Esophagus squamous epithelium (tissue), 5 donors: Measurements from ENCODE around the gene LPAR1. TPM values are rescaled to one million over a fixed set of nuclear protein-coding genes. Genes with fewer than 3 reads are reported as not detected.
"Not testable (repeated sequence)": the region's sequence is repeated elsewhere in the genome, so short reads cannot be mapped to it uniquely, and the experiment has no call there.

Experiments used
- DNase-seq: peaks from one replicate; lab custom pipeline; 2025; lab: John Stamatoyannopoulos, UW
- H3K27ac ChIP-seq, 4 donors: fragments of 200-600 bp; sonication (generic); one replicate each; pipeline ENCODE4 v1.5.1; 2016 to 2019; ENCODE audit warnings: mild to moderate bottlenecking in 1 of 4
- H3K27me3 ChIP-seq, 4 donors: fragments of 200-600 bp; sonication (generic); 1 replicate in 3 of 4; 2 replicates in 1 of 4; pipeline versions ENCODE4 v1.5.1 to v1.6.0; 2017 to 2021; ENCODE audit warnings: antibody characterized with exemption in 1 of 4
- H3K36me3 ChIP-seq, 3 donors: fragments of 200-600 bp; sonication (generic); one replicate each; pipeline ENCODE4 v1.5.1; 2016 to 2019
- H3K4me1 ChIP-seq, 3 donors: fragments of 200-600 bp; sonication (generic); one replicate each; pipeline ENCODE4 v1.5.1; 2017 to 2019
- H3K4me3 ChIP-seq, 4 donors: fragments of 200-600 bp; sonication (generic); 1 replicate in 3 of 4; 2 replicates in 1 of 4; pipeline ENCODE4 v1.5.1; 2016 to 2019; ENCODE audit warnings: mild to moderate bottlenecking in 2 of 4, moderate library complexity in 1 of 4
- H3K9me3 ChIP-seq, 3 donors: fragments of 200-600 bp; sonication (generic); one replicate each; pipeline ENCODE4 v1.5.1; 2016 to 2019
- CTCF ChIP-seq, 6 experiments: fragments of 450-650 bp in 4 of 6; fragments of 200-600 bp in 2 of 6; sonication (generic) in 2 of 6; IDR thresholded peaks; one replicate each; pipeline ENCODE4 v1.5.1; 2016 to 2019; ENCODE audit warnings: antibody characterized with exemption in 6 of 6, mild to moderate bottlenecking in 4 of 6, moderate library complexity in 4 of 6
- POLR2A ChIP-seq, 4 donors: fragments of 450-650 bp; IDR thresholded peaks; one replicate each; pipeline ENCODE4 v1.6.1; 2017; ENCODE audit warnings: antibody characterized with exemption in 4 of 4, mild to moderate bottlenecking in 4 of 4, moderate library complexity in 3 of 4
- WGBS, 2 donors: methylation state at CpG; one replicate each; pipeline ENCODE4 v1.1.5; 2018; 5-methylcytosine and 5-hydroxymethylcytosine counted together
- intact Hi-C: fragments of 100-400 bp; cut with DNase I; formaldehyde crosslinking; loops from one replicate; pipeline ENCODE4 v1.15.0; 2022
- total RNA-seq, 4 donors: library from RNA; depleted of rRNA; stranded (reverse); fragments of >200 nt; gene quantifications; one replicate each; pipeline ENCODE4 v1.1.0, GENCODE V29; 2016
- donor health status: DM: yes; HTN: yes; CAD: no.

Gene LPAR1
- total RNA-seq, 4 donors from 2014 or later: 6.3 to 59.5 (median 14.1) TPM

- TF ChIP-seq CTCF (IDR thresholded peaks at IDR 0.05) (no peak), POLR2A (IDR thresholded peaks at IDR 0.05) (no peak)
- Histone ChIP-seq H3K36me3 (no peaks in the 10 kb centered on the region), H3K27me3 (no peaks in the 10 kb centered on the region), H3K4me1 (no peaks in the 10 kb centered on the region), H3K9me3 (no peaks in the 10 kb centered on the region), H3K4me3 (no peak overlapping the region), H3K27ac (no peak overlapping the region)
- 61 to 80% methylated on average over 1 of the region's 1 CpG for WGBS, 2 donors
- intact Hi-C loops: no loop called here
- no peak for DNase-seq
These were observed 202.4 kb downstream of the LPAR1 start for GRCh38 chr9:110835859-110836271.

GRCh38 chr9:110835404-110835803 lies 202.9 kb downstream of the LPAR1 start:
- Histone ChIP-seq H3K4me3 (no peak overlapping the region), H3K4me1 (no peaks in the 10 kb centered on the region), H3K27ac (no peak overlapping the region), H3K27me3 (no peaks in the 10 kb centered on the region), H3K36me3 (no peaks in the 10 kb centered on the region), H3K9me3 (no peaks in the 10 kb centered on the region)
- TF ChIP-seq CTCF (IDR thresholded peaks at IDR 0.05) (no peak), POLR2A (IDR thresholded peaks at IDR 0.05) (no peak)
- DNase-seq: no peak
- 54 to 57% methylated on average over 3 of the region's 3 CpGs for WGBS, 2 donors
- intact Hi-C loops: no loop called here

- Histone ChIP-seq H3K27ac (no peak overlapping the region), H3K27me3 (no peaks in the 10 kb centered on the region), H3K4me1 (no peaks in the 10 kb centered on the region), H3K9me3 (no peaks in the 10 kb centered on the region), H3K4me3 (no peak overlapping the region), H3K36me3 (no peaks in the 10 kb centered on the region)
- WGBS, 2 donors: 54 to 57% methylated on average over 3 of the region's 3 CpGs
- no peak for TF ChIP-seq POLR2A (IDR thresholded peaks at IDR 0.05)
- no peak for TF ChIP-seq CTCF (IDR thresholded peaks at IDR 0.05)
- DNase-seq: no peak
- intact Hi-C loops: no loop called here
These were observed 205.3 kb downstream of the LPAR1 start for GRCh38 chr9:110832926-110833325.

- TF ChIP-seq CTCF (IDR thresholded peaks at IDR 0.05) (no peak), POLR2A (IDR thresholded peaks at IDR 0.05) (no peak)
- H3K4me1 ChIP-seq: no peaks in the 10 kb centered on the region
- intact Hi-C loops: no loop called here
- WGBS, 2 donors: 80 to 94% methylated on average over 2 to 14 of the region's 21 CpGs
- no peaks in the 10 kb centered on the region for H3K36me3 ChIP-seq
- DNase-seq: no peak
- no peaks in the 10 kb centered on the region for H3K27me3 ChIP-seq
- H3K27ac ChIP-seq: no peak overlapping the region
- H3K9me3 ChIP-seq: no peaks in the 10 kb centered on the region
- no peak overlapping the region for H3K4me3 ChIP-seq
These were observed 207.8 kb downstream of the LPAR1 start for GRCh38 chr9:110830495-110830894.

- DNase-seq: no peak
- TF ChIP-seq CTCF (IDR thresholded peaks at IDR 0.05) (no peak), POLR2A (IDR thresholded peaks at IDR 0.05) (no peak)
- Histone ChIP-seq H3K36me3 (no peaks in the 10 kb centered on the region), H3K27me3 (no peaks in the 10 kb centered on the region), H3K9me3 (no peaks in the 10 kb centered on the region), H3K4me3 (no peak overlapping the region), H3K27ac (peak overlapping the region in 1 of 4 donors; percentile 17), H3K4me1 (no peaks in the 10 kb centered on the region)
- 32 to 50% methylated on average over 3 of the region's 3 CpGs for WGBS, 2 donors
- intact Hi-C loops: no loop called here
These were observed 210.0 kb downstream of the LPAR1 start for GRCh38 chr9:110828264-110828663.

- intact Hi-C loops, H3K4me3 ChIP-seq, H3K9me3 ChIP-seq: not testable (repeated sequence)
These were observed 211.9 kb downstream of the LPAR1 start for GRCh38 chr9:110826400-110826799.

More at GRCh38 chr9:110826400-110826799, 211.9 kb downstream of the LPAR1 start:
- not testable (repeated sequence) for H3K27ac ChIP-seq, H3K4me1 ChIP-seq, H3K27me3 ChIP-seq, DNase-seq, H3K36me3 ChIP-seq
- WGBS, 2 donors: 36 to 59% methylated on average over 9 of the region's 9 CpGs
